ENCODE measurements around the gene WWOX.

Gene WWOX

GRCh38 chr16:79081297-79082066 lies 982.0 kb downstream of the WWOX start:
- no peak for TF ChIP-seq FOXP2 (optimal IDR thresholded peaks at IDR 0.05; ENCODE audit: borderline replicate concordance, extremely low read depth, extremely low read length, insufficient read depth)
- no peak for TF ChIP-seq POLR2AphosphoS5 (IDR thresholded peaks at IDR 0.05; ENCODE audit: low read depth, low read length)
- TF ChIP-seq TAF1 (IDR thresholded peaks at IDR 0.05; ENCODE audit: borderline replicate concordance, insufficient read depth, low read length): no peak

- no peak for TF ChIP-seq POLR2AphosphoS5 (IDR thresholded peaks at IDR 0.05; ENCODE audit: low read depth, low read length)
- no peak for TF ChIP-seq SIN3A (IDR thresholded peaks at IDR 0.05; ENCODE audit: borderline replicate concordance, insufficient read depth, low read length)
- no peak for TF ChIP-seq REST (IDR thresholded peaks at IDR 0.05; ENCODE audit: insufficient read depth in 1 of 2, low read depth in 2 of 2, low read length in 2 of 2)
- no peak for TF ChIP-seq TAF1 (IDR thresholded peaks at IDR 0.05; ENCODE audit: borderline replicate concordance, insufficient read depth, low read length)
- no peak for TF ChIP-seq FOXP2 (optimal IDR thresholded peaks at IDR 0.05; ENCODE audit: borderline replicate concordance, extremely low read depth, extremely low read length, insufficient read depth)
These were observed 983.5 kb downstream of the WWOX start for GRCh38 chr16:79082970-79083369.

GRCh38 chr16:79083508-79084299 lies 984.2 kb downstream of the WWOX start:
- TF ChIP-seq SIN3A (IDR thresholded peaks at IDR 0.05; ENCODE audit: borderline replicate concordance, insufficient read depth, low read length): no peak

- TF ChIP-seq POLR2AphosphoS5 (IDR thresholded peaks at IDR 0.05; ENCODE audit: low read depth, low read length) (no peak), FOXP2 (optimal IDR thresholded peaks at IDR 0.05; ENCODE audit: borderline replicate concordance, extremely low read depth, extremely low read length, insufficient read depth) (no peak), SIN3A (IDR thresholded peaks at IDR 0.05; ENCODE audit: borderline replicate concordance, insufficient read depth, low read length) (no peak), TAF1 (IDR thresholded peaks at IDR 0.05; ENCODE audit: borderline replicate concordance, insufficient read depth, low read length) (no peak), REST (IDR thresholded peaks at IDR 0.05; ENCODE audit: insufficient read depth in 1 of 2, low read depth in 2 of 2, low read length in 2 of 2) (no peak)
These were observed 989.5 kb downstream of the WWOX start for GRCh38 chr16:79088971-79089370.

- TF ChIP-seq TAF1 (IDR thresholded peaks at IDR 0.05; ENCODE audit: borderline replicate concordance, insufficient read depth, low read length) (no peak), REST (IDR thresholded peaks at IDR 0.05; ENCODE audit: insufficient read depth in 1 of 2, low read depth in 2 of 2, low read length in 2 of 2) (no peak), SIN3A (IDR thresholded peaks at IDR 0.05; ENCODE audit: borderline replicate concordance, insufficient read depth, low read length) (no peak), FOXP2 (optimal IDR thresholded peaks at IDR 0.05; ENCODE audit: borderline replicate concordance, extremely low read depth, extremely low read length, insufficient read depth) (no peak)
These were observed 990.4 kb downstream of the WWOX start for GRCh38 chr16:79089735-79090284.

GRCh38 chr16:79090966-79091365 lies 991.5 kb downstream of the WWOX start:
- TF ChIP-seq POLR2AphosphoS5 (IDR thresholded peaks at IDR 0.05; ENCODE audit: low read depth, low read length): no peak
- no peak for TF ChIP-seq REST (IDR thresholded peaks at IDR 0.05; ENCODE audit: insufficient read depth in 1 of 2, low read depth in 2 of 2, low read length in 2 of 2)
- no peak for TF ChIP-seq TAF1 (IDR thresholded peaks at IDR 0.05; ENCODE audit: borderline replicate concordance, insufficient read depth, low read length)
- no peak for TF ChIP-seq SIN3A (IDR thresholded peaks at IDR 0.05; ENCODE audit: borderline replicate concordance, insufficient read depth, low read length)
